ENCODE data around the gene BICD1. TPM values are rescaled to one million over a fixed set of nuclear protein-coding genes. Genes with fewer than 3 reads are reported as not detected.

The BICD1 gene
- total and polyA plus RNA-seq, 4 donors: 0.46 to 3.4 (median 1.1) TPM

- H3K27me3 ChIP-seq (ENCODE audit: control insufficient read depth in 4 of 4, insufficient read depth in 4 of 4, low read length in 3 of 4): no peaks in the 10 kb centered on the region
- no peak for DNase-seq (ENCODE audit: low spot score)
- peaks cover 0 to 9% (median under 1%) of the 10 kb centered on the region in 4 donors for H3K9me3 ChIP-seq (ENCODE audit: control insufficient read depth in 4 of 4, low read length in 3 of 4)
- H3K27ac ChIP-seq (ENCODE audit: low read depth in 1 of 2, low read length in 2 of 2): no peak overlapping the region
- no peaks in the 10 kb centered on the region for H3K36me3 ChIP-seq (ENCODE audit: control insufficient read depth in 4 of 4, insufficient read depth in 3 of 4, low read depth in 1 of 4, low read length in 3 of 4)
- no peaks in the 10 kb centered on the region for H3K4me1 ChIP-seq (ENCODE audit: control insufficient read depth in 4 of 4, insufficient read depth in 4 of 4, low read length in 3 of 4)
- 74% methylated on average over 4 of the region's 4 CpGs for WGBS
- TF ChIP-seq MAX (IDR thresholded peaks at IDR 0.05) (no peak), YY1 (IDR thresholded peaks at IDR 0.05) (no peak), RAD21 (IDR thresholded peaks at IDR 0.05) (no peak), RXRA (IDR thresholded peaks at IDR 0.05) (no peak), GABPA (IDR thresholded peaks at IDR 0.05 in 1 of 2, conservative IDR thresholded peaks at IDR 0.05 in 1 of 2) (no peak), TAF1 (conservative IDR thresholded peaks at IDR 0.05) (no peak), NR2F2 (IDR thresholded peaks at IDR 0.05) (no peak), SP1 (IDR thresholded peaks at IDR 0.05) (no peak), REST (IDR thresholded peaks at IDR 0.05) (no peak), FOXA1 (IDR thresholded peaks at IDR 0.05) (no peak), HNF4G (IDR thresholded peaks at IDR 0.05) (no peak), ATF3 (IDR thresholded peaks at IDR 0.05) (no peak)
- no peak overlapping the region for H3K9ac ChIP-seq (ENCODE audit: low read depth in 1 of 2, low read length in 2 of 2)
- H3K4me3 ChIP-seq (ENCODE audit: low read depth in 1 of 3, low read length in 3 of 3): no peak overlapping the region
Observed at GRCh38 chr12:32240831-32241230, 134.2 kb downstream of the BICD1 start.

- no peaks in the 10 kb centered on the region for H3K27me3 ChIP-seq (ENCODE audit: control insufficient read depth in 4 of 4, insufficient read depth in 4 of 4, low read length in 3 of 4)
- no peak overlapping the region for H3K27ac ChIP-seq (ENCODE audit: low read depth in 1 of 2, low read length in 2 of 2)
- no peaks in the 10 kb centered on the region for H3K4me1 ChIP-seq (ENCODE audit: control insufficient read depth in 4 of 4, insufficient read depth in 4 of 4, low read length in 3 of 4)
- DNase-seq (ENCODE audit: low spot score): no peak
- H3K9me3 ChIP-seq (ENCODE audit: control insufficient read depth in 4 of 4, low read length in 3 of 4): peaks cover 0 to 5% (median 0%) of the 10 kb centered on the region in 4 donors
- H3K9ac ChIP-seq (ENCODE audit: low read depth in 1 of 2, low read length in 2 of 2): no peak overlapping the region
- no peaks in the 10 kb centered on the region for H3K36me3 ChIP-seq (ENCODE audit: control insufficient read depth in 4 of 4, insufficient read depth in 3 of 4, low read depth in 1 of 4, low read length in 3 of 4)
- no peak for TF ChIP-seq FOXA1 (IDR thresholded peaks at IDR 0.05)
- no peak for TF ChIP-seq FOXA2 (IDR thresholded peaks at IDR 0.05)
- no peak for TF ChIP-seq ZBTB33 (IDR thresholded peaks at IDR 0.05)
- TF ChIP-seq EGR1 (IDR thresholded peaks at IDR 0.05; ENCODE audit: low read depth in 2 of 2): no peak
- TF ChIP-seq MAX (IDR thresholded peaks at IDR 0.05): no peak
- TF ChIP-seq YY1 (IDR thresholded peaks at IDR 0.05): no peak
- TF ChIP-seq REST (IDR thresholded peaks at IDR 0.05): no peak
- no peak for TF ChIP-seq TAF1 (conservative IDR thresholded peaks at IDR 0.05)
- TF ChIP-seq HNF4G (IDR thresholded peaks at IDR 0.05): no peak
- no peak for TF ChIP-seq CTCF (IDR thresholded peaks at IDR 0.05; ENCODE audit: low read depth, low read length, missing input control)
- no peak for TF ChIP-seq RAD21 (IDR thresholded peaks at IDR 0.05)
- no peak for TF ChIP-seq NR2F2 (IDR thresholded peaks at IDR 0.05)
- no peak for TF ChIP-seq ATF3 (IDR thresholded peaks at IDR 0.05)
- TF ChIP-seq RXRA (IDR thresholded peaks at IDR 0.05): no peak
- TF ChIP-seq SP1 (IDR thresholded peaks at IDR 0.05): no peak
- no peak for TF ChIP-seq HNF4A (conservative IDR thresholded peaks at IDR 0.05)
- no peak for TF ChIP-seq JUND (IDR thresholded peaks at IDR 0.05)
- WGBS: 85% methylated on average over 2 of the region's 2 CpGs
- no peak overlapping the region for H3K4me3 ChIP-seq (ENCODE audit: low read depth in 1 of 3, low read length in 3 of 3)
Observed at GRCh38 chr12:32242641-32243040, 136.0 kb downstream of the BICD1 start.
